Panc1 (cell line): Measurements from ENCODE around the gene KATNAL2.

Source experiments
- TF ChIP-seq, protein P1 (sequence below): fragments of 450-650 bp; IDR thresholded peaks from 2 replicates; pipeline ENCODE4 v1.5.1; 2017; ENCODE audit warnings: mild to moderate bottlenecking
- TF ChIP-seq, protein P2 (sequence below), 2 experiments: IDR thresholded peaks; 2 replicates each; pipeline ENCODE4 v1.6.1; 2011 to 2012; ENCODE audit warnings: low read depth in 2 of 2, control low read depth in 1 of 2, low read length in 1 of 2, mild to moderate bottlenecking in 1 of 2, moderate library complexity in 1 of 2; ENCODE audit not compliant: insufficient read depth in 1 of 2

DNA sequence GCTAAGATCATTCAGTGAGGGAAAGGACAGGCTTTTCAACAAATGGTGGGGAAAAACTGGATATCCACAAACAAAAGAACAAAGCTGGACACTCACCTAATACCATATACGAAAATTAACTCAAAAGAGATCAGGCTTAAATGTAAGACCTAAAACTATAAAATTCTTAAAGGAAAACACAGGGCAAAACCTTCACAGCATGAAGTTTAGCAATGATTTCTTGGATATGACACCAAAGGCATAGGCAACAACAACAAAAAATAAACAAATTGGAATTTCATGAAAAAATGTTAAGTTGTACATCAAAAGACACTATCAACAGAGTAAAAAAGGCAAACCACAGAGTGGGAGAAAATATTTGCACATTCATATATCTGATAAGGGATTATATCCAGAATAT is 28.4 kb upstream of the KATNAL2 start:
- TF ChIP-seq, protein P1, sequence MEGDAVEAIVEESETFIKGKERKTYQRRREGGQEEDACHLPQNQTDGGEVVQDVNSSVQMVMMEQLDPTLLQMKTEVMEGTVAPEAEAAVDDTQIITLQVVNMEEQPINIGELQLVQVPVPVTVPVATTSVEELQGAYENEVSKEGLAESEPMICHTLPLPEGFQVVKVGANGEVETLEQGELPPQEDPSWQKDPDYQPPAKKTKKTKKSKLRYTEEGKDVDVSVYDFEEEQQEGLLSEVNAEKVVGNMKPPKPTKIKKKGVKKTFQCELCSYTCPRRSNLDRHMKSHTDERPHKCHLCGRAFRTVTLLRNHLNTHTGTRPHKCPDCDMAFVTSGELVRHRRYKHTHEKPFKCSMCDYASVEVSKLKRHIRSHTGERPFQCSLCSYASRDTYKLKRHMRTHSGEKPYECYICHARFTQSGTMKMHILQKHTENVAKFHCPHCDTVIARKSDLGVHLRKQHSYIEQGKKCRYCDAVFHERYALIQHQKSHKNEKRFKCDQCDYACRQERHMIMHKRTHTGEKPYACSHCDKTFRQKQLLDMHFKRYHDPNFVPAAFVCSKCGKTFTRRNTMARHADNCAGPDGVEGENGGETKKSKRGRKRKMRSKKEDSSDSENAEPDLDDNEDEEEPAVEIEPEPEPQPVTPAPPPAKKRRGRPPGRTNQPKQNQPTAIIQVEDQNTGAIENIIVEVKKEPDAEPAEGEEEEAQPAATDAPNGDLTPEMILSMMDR, result no peak
- TF ChIP-seq, protein P2, sequence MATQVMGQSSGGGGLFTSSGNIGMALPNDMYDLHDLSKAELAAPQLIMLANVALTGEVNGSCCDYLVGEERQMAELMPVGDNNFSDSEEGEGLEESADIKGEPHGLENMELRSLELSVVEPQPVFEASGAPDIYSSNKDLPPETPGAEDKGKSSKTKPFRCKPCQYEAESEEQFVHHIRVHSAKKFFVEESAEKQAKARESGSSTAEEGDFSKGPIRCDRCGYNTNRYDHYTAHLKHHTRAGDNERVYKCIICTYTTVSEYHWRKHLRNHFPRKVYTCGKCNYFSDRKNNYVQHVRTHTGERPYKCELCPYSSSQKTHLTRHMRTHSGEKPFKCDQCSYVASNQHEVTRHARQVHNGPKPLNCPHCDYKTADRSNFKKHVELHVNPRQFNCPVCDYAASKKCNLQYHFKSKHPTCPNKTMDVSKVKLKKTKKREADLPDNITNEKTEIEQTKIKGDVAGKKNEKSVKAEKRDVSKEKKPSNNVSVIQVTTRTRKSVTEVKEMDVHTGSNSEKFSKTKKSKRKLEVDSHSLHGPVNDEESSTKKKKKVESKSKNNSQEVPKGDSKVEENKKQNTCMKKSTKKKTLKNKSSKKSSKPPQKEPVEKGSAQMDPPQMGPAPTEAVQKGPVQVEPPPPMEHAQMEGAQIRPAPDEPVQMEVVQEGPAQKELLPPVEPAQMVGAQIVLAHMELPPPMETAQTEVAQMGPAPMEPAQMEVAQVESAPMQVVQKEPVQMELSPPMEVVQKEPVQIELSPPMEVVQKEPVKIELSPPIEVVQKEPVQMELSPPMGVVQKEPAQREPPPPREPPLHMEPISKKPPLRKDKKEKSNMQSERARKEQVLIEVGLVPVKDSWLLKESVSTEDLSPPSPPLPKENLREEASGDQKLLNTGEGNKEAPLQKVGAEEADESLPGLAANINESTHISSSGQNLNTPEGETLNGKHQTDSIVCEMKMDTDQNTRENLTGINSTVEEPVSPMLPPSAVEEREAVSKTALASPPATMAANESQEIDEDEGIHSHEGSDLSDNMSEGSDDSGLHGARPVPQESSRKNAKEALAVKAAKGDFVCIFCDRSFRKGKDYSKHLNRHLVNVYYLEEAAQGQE (IDR thresholded peaks at IDR 0.05; ENCODE audit: insufficient read depth in 1 of 2, low read depth in 2 of 2, low read length in 1 of 2), result no peak
